Esophagus squamous epithelium (tissue), 4 donors: Measurements from ENCODE around the gene COL4A1.

ENCODE experiments used
- CTCF ChIP-seq, 6 experiments: fragments of 450-650 bp in 4 of 6; fragments of 200-600 bp in 2 of 6; sonication (generic) in 2 of 6; IDR thresholded peaks; one replicate each; pipeline ENCODE4 v1.5.1; 2016 to 2019; ENCODE audit warnings: antibody characterized with exemption in 6 of 6, mild to moderate bottlenecking in 4 of 6, moderate library complexity in 4 of 6
- POLR2A ChIP-seq, 4 donors: fragments of 450-650 bp; IDR thresholded peaks; one replicate each; pipeline ENCODE4 v1.6.1; 2017; ENCODE audit warnings: antibody characterized with exemption in 4 of 4, mild to moderate bottlenecking in 4 of 4, moderate library complexity in 3 of 4

GRCh38 chr13:110131424-110131823, 175.5 kb downstream of the COL4A1 start:
- TF ChIP-seq CTCF (IDR thresholded peaks at IDR 0.05) (no peak), POLR2A (IDR thresholded peaks at IDR 0.05) (no peak)
